Measurements from ENCODE around the gene CCDC192. TPM values are rescaled to one million over a fixed set of nuclear protein-coding genes. Genes with fewer than 3 reads are reported as not detected.
A peak's percentile ranks its signal among the peaks of the same experiment; 100 is the strongest.

Gene CCDC192
- total and polyA plus RNA-seq, 2 of the 4 experiments (the other 2 are of a cell fraction): not detected

- TF ChIP-seq MAZ (IDR thresholded peaks at IDR 0.05; ENCODE audit: borderline replicate concordance, low read depth, low read length) (no peak), NFE2L2 (IDR thresholded peaks at IDR 0.05; ENCODE audit: low read depth, low read length) (no peak), SMC3 (IDR thresholded peaks at IDR 0.05; ENCODE audit: low read depth, low read length) (peak; percentile 21; the same call in 1 of the 2 replicates)
These were observed 172.2 kb downstream of the CCDC192 start (continued) for GRCh38 chr5:127875235-127876021.

DNA sequence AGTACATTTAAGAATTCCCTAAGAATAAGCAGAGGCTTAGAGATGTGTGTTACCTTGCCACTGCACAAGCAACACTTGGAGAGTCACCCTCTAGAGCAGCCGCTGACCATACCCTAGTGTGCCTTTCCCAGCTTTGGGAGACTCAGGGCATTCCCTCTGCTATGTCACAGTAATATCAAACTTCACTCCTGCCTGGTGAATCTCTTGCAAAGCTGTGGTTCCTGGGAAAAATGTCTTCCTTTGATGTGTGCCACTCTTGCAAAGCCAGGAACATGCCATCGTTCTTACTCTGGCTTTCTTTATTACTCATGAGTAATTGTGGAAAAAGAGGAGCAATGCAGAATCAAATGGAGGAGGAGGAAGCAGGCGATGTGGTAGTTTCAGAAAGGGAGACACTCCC lies 173.2 kb downstream of the CCDC192 start:
- POLR2A ChIA-PET (ENCODE audit: unreplicated experiment): no interaction called here
- TF ChIP-seq FOS (IDR thresholded peaks at IDR 0.05; ENCODE audit: low read depth, low read length): no peak
- TF ChIP-seq POLR2A (IDR thresholded peaks at IDR 0.05; ENCODE audit: low read depth, low read length): no peak
- TF ChIP-seq RAD21 (IDR thresholded peaks at IDR 0.05; ENCODE audit: low read length): no peak
- no peak for TF ChIP-seq CHD1 (IDR thresholded peaks at IDR 0.05; ENCODE audit: low read depth, low read length)
- no peak for TF ChIP-seq SMC3 (IDR thresholded peaks at IDR 0.05; ENCODE audit: low read depth, low read length)
- no peak for TF ChIP-seq RCOR1 (IDR thresholded peaks at IDR 0.05; ENCODE audit: insufficient replicate concordance, low read length)
- no peak for TF ChIP-seq NFE2L2 (IDR thresholded peaks at IDR 0.05; ENCODE audit: low read depth, low read length)
- TF ChIP-seq, protein P1, sequence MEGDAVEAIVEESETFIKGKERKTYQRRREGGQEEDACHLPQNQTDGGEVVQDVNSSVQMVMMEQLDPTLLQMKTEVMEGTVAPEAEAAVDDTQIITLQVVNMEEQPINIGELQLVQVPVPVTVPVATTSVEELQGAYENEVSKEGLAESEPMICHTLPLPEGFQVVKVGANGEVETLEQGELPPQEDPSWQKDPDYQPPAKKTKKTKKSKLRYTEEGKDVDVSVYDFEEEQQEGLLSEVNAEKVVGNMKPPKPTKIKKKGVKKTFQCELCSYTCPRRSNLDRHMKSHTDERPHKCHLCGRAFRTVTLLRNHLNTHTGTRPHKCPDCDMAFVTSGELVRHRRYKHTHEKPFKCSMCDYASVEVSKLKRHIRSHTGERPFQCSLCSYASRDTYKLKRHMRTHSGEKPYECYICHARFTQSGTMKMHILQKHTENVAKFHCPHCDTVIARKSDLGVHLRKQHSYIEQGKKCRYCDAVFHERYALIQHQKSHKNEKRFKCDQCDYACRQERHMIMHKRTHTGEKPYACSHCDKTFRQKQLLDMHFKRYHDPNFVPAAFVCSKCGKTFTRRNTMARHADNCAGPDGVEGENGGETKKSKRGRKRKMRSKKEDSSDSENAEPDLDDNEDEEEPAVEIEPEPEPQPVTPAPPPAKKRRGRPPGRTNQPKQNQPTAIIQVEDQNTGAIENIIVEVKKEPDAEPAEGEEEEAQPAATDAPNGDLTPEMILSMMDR (conservative IDR thresholded peaks at IDR 0.05; ENCODE audit: low read depth, low read length): no peak
- no peak for TF ChIP-seq BHLHE40 (IDR thresholded peaks at IDR 0.05; ENCODE audit: low read depth, low read length)
- intact Hi-C loops (cut with micrococcal nuclease): loop anchor here (5.0 kb wide), 1 partner anchor 314 kb away; no protein-coding TSS in a partner anchor
- no peak overlapping the region for H3K27ac ChIP-seq (ENCODE audit: insufficient read depth, low read length)
- H2BK120ac ChIP-seq (ENCODE audit: low read depth, low read length): no peak overlapping the region
- 100% methylated on average over 1 of the region's 3 CpGs; no CpG with 5 or more reads in 1 of the 2 experiments for WGBS, 2 experiments (ENCODE audit: extremely low coverage in 2 of 2, insufficient read length in 1 of 2)
- CTCF ChIA-PET: interaction anchor here (0.6 to 1.6 kb wide), 4 partner anchors 9 to 324 kb away, joined by 3 to 4 read pairs (median 3); no protein-coding TSS in a partner anchor
- H2AK9ac ChIP-seq (replicated peaks; ENCODE audit: low read depth, low read length, poor library complexity): no peak overlapping the region
- H3K4me2 ChIP-seq (ENCODE audit: low read depth, low read length): no peak overlapping the region
- no peak for ATAC-seq (ENCODE audit: low read depth)
- 0 out of 2 replicates have a peak overlapping the region, but pooled peaks have one; percentile 4 for H3K14ac ChIP-seq (replicated peaks; ENCODE audit: low read depth, low read length)
- no peaks in the 10 kb centered on the region for H3K27me3 ChIP-seq (ENCODE audit: control insufficient read depth, insufficient read depth, low read length)
- no peak overlapping the region for H3K4me3 ChIP-seq (ENCODE audit: insufficient read depth, low read depth, low read length)
- H2BK5ac ChIP-seq (ENCODE audit: low read depth, low read length, poor library complexity, severe bottlenecking): no peak overlapping the region
- H4K20me1 ChIP-seq (ENCODE audit: insufficient read depth, low read length): no peaks in the 10 kb centered on the region
- H4K91ac ChIP-seq (ENCODE audit: insufficient read depth, low read depth, low read length): no peak overlapping the region
- H3K9me3 ChIP-seq (ENCODE audit: control insufficient read depth, insufficient read depth, low read length): no peaks in the 10 kb centered on the region
- no peak overlapping the region for H2AK5ac ChIP-seq (ENCODE audit: low read depth, low read length)
- H2BK15ac ChIP-seq (ENCODE audit: low read depth, low read length): no peak overlapping the region
- dilution Hi-C loops (cut with HindIII; ENCODE audit: low sequenced_read_pairs, unreplicated experiment): no loop called here
- H4K5ac ChIP-seq (ENCODE audit: low read depth, low read length): no peak overlapping the region
- DNase-seq: no peak
- H4K8ac ChIP-seq (ENCODE audit: low read depth in 2 of 2, low read length in 2 of 2): no peak overlapping the region
- H2BK20ac ChIP-seq (ENCODE audit: low read depth, low read length): no peak overlapping the region
- no peaks in the 10 kb centered on the region for H3K79me1 ChIP-seq (ENCODE audit: low read depth in 1 of 2, low read length in 2 of 2)
- no peak overlapping the region for H3K4ac ChIP-seq (ENCODE audit: low read depth, low read length)
- H3K9ac ChIP-seq (ENCODE audit: low read depth, low read length): no peak overlapping the region
- H3K4me1 ChIP-seq (ENCODE audit: control insufficient read depth, insufficient read depth, low read length): 0 out of 2 replicates have a peak, but pooled peaks cover 2% of the 10 kb centered on the region
- H2AFZ ChIP-seq (replicated peaks; ENCODE audit: low read length, poor library complexity): no peak overlapping the region
- no peak overlapping the region for H3K56ac ChIP-seq (ENCODE audit: extremely low read depth, insufficient read depth, low read length)
- no peaks in the 10 kb centered on the region for H3K36me3 ChIP-seq (ENCODE audit: control insufficient read depth, insufficient read depth, low read length)
- no peak overlapping the region for H3K23ac ChIP-seq (ENCODE audit: low read depth, low read length)
- H3K9me1 ChIP-seq (ENCODE audit: insufficient read depth, low read length): peaks cover 3% of the 10 kb centered on the region
- H3K18ac ChIP-seq (ENCODE audit: low read depth, low read length): no peak overlapping the region
- in situ Hi-C loops (cut with MboI; ENCODE audit: low sequenced_read_pairs): loop anchor here (25.0 kb wide), 1 partner anchor 314 kb away; no protein-coding TSS in a partner anchor
- no TSS peak for BruUV-seq (replicated peaks)

All from IMR-90 (cell line).